GM23338 (cell line): ENCODE measurements around the gene TSPAN33. TPM values are rescaled to one million over a fixed set of nuclear protein-coding genes. Genes with fewer than 3 reads are reported as not detected.

Experiments used
- ATAC-seq: fragments of 200-7000 bp; cut with Tn5 transposase; 3 replicates; pipeline ENCODE4 v1.9.1; 2020
- DNase-seq: peaks from one replicate; pipeline ENCODE4 v3.0.0-alpha.2; 2015; ENCODE audit warnings: low spot score
- H2AFZ ChIP-seq: fragments of 200-600 bp; sonication (generic); 2 replicates; pipeline ENCODE4 v1.8.0; 2016; ENCODE audit warnings: antibody characterized with exemption, mild to moderate bottlenecking, moderate library complexity
- H3F3A ChIP-seq: fragments of 200-600 bp; sonication (generic); replicated peaks from 2 replicates; pipeline ENCODE4 v1.8.0; 2017; ENCODE audit warnings: antibody characterized with exemption, mixed run types, low read depth
- H3K27ac ChIP-seq: fragments of 200-600 bp; sonication (generic); 2 replicates; pipeline ENCODE4 v1.6.1; 2016; ENCODE audit warnings: low read depth
- H3K27me3 ChIP-seq: fragments of 200-600 bp; sonication (generic); 2 replicates; pipeline ENCODE4 v1.8.0; 2016; ENCODE audit warnings: mild to moderate bottlenecking, mixed run types, moderate library complexity; ENCODE audit not compliant: insufficient read depth
- H3K36me3 ChIP-seq: fragments of 200-600 bp; sonication (generic); 2 replicates; pipeline ENCODE4 v1.8.0; 2016; ENCODE audit warnings: mild to moderate bottlenecking; ENCODE audit not compliant: insufficient read depth
- H3K4me1 ChIP-seq: fragments of 200-600 bp; sonication (generic); 2 replicates; pipeline ENCODE4 v1.8.0; 2016; ENCODE audit warnings: mild to moderate bottlenecking, moderate library complexity; ENCODE audit not compliant: insufficient read depth
- H3K4me2 ChIP-seq: fragments of 200-600 bp; sonication (generic); 2 replicates; pipeline ENCODE4 v1.7.1; 2017; ENCODE audit warnings: mixed run types
- H3K4me3 ChIP-seq: fragments of 200-600 bp; sonication (generic); 2 replicates; pipeline ENCODE4 v1.6.1; 2016; ENCODE audit warnings: mixed run types
- H3K79me2 ChIP-seq: fragments of 200-600 bp; sonication (generic); replicated peaks from 2 replicates; pipeline ENCODE4 v1.8.0; 2017; ENCODE audit warnings: mild to moderate bottlenecking; ENCODE audit not compliant: insufficient read depth
- H3K9me2 ChIP-seq: fragments of 200-600 bp; sonication (generic); 2 replicates; pipeline ENCODE4 v1.8.0; 2017; ENCODE audit not compliant: insufficient read depth
- H4K20me1 ChIP-seq: fragments of 200-600 bp; sonication (generic); replicated peaks from 2 replicates; pipeline ENCODE4 v1.8.0; 2017; ENCODE audit warnings: mild to moderate bottlenecking; ENCODE audit not compliant: insufficient read depth
- H3K27ac Mint-ChIP-seq: 2 replicates; pipeline ENCODE4 v1.8.0; 2020; ENCODE audit warnings: inconsistent platforms, mild to moderate bottlenecking, moderate library complexity, mixed read lengths
- H3K27me3 Mint-ChIP-seq: 3 replicates; pipeline ENCODE4 v1.8.0; 2022; ENCODE audit warnings: low read depth, mild to moderate bottlenecking, moderate library complexity, mixed read lengths, inconsistent platforms; ENCODE audit not compliant: insufficient read depth, poor library complexity
- H3K36me3 Mint-ChIP-seq: 3 replicates; pipeline ENCODE4 v1.8.0; 2021; ENCODE audit warnings: low read depth, mild to moderate bottlenecking, inconsistent platforms, moderate library complexity, mixed read lengths
- H3K4me1 Mint-ChIP-seq: 3 replicates; pipeline ENCODE4 v1.8.0; 2020; ENCODE audit warnings: mild to moderate bottlenecking, inconsistent platforms, mixed read lengths
- H3K4me3 Mint-ChIP-seq: 3 replicates; pipeline ENCODE4 v1.8.0; 2021; ENCODE audit warnings: moderate library complexity, mild to moderate bottlenecking, inconsistent platforms, mixed read lengths
- H3K9me3 Mint-ChIP-seq: 3 replicates; pipeline ENCODE4 v1.8.0; 2020; ENCODE audit warnings: moderate library complexity, mild to moderate bottlenecking, inconsistent platforms, mixed read lengths
- CREB1 ChIP-seq: fragments of 250-450 bp; sonication (Bioruptor Pico); IDR thresholded peaks from 2 replicates; pipeline ENCODE4 v1.5.0; 2020; ENCODE audit warnings: low read depth, mild to moderate bottlenecking, moderate library complexity
- CTCF ChIP-seq, 2 experiments: fragments of 200-600 bp in 1 of 2; sonication (generic) in 1 of 2; conservative IDR thresholded peaks; 2 replicates each; pipeline versions ENCODE4 v1.5.1 to v1.6.1; 2016 to 2017; ENCODE audit warnings: antibody characterized with exemption in 2 of 2, low read depth in 2 of 2, mild to moderate bottlenecking in 2 of 2, moderate library complexity in 1 of 2
- ETS1 ChIP-seq: IDR thresholded peaks from 2 replicates; pipeline ENCODE4 v1.6.1; 2016; ENCODE audit warnings: antibody characterized with exemption
- EZH2 ChIP-seq: fragments of 200-600 bp; sonication (generic); IDR thresholded peaks from one replicate; pipeline ENCODE4 v1.8.0; 2017; ENCODE audit warnings: antibody characterized with exemption, mild to moderate bottlenecking, low read depth; ENCODE audit not compliant: unreplicated experiment
- EZH2phosphoT487 ChIP-seq: fragments of 200-600 bp; sonication (generic); IDR thresholded peaks from one replicate; pipeline ENCODE4 v1.8.1; 2018; ENCODE audit warnings: antibody characterized with exemption; ENCODE audit not compliant: unreplicated experiment
- JUNB ChIP-seq: IDR thresholded peaks from one replicate; pipeline ENCODE4 v1.6.1; 2016; ENCODE audit warnings: antibody characterized with exemption; ENCODE audit not compliant: unreplicated experiment
- NANOG ChIP-seq: IDR thresholded peaks from 2 replicates; pipeline ENCODE4 v1.6.1; 2016; ENCODE audit warnings: antibody characterized with exemption, borderline replicate concordance
- POLR2AphosphoS5 ChIP-seq: IDR thresholded peaks from 2 replicates; pipeline ENCODE4 v1.6.1; 2016; ENCODE audit warnings: antibody characterized with exemption, low read depth
- REST ChIP-seq: IDR thresholded peaks from one replicate; pipeline ENCODE4 v1.6.1; 2018; ENCODE audit warnings: antibody characterized with exemption; ENCODE audit not compliant: unreplicated experiment
- STAT1 ChIP-seq: IDR thresholded peaks from one replicate; pipeline ENCODE4 v1.6.1; 2016; ENCODE audit warnings: antibody characterized with exemption; ENCODE audit not compliant: unreplicated experiment
- ZNF114 ChIP-seq: fragments of 250-450 bp; sonication (Bioruptor Pico); IDR thresholded peaks from 2 replicates; pipeline ENCODE4 v1.5.0; 2020; ENCODE audit warnings: mild to moderate bottlenecking, moderate library complexity
- ZNF331 ChIP-seq: fragments of 250-450 bp; sonication (Bioruptor Pico); IDR thresholded peaks from 2 replicates; pipeline ENCODE4 v1.5.0; 2020; ENCODE audit warnings: low read depth, mild to moderate bottlenecking, moderate library complexity
- ZNF462 ChIP-seq: fragments of 250-450 bp; sonication (Bioruptor Pico); IDR thresholded peaks from 2 replicates; pipeline ENCODE4 v1.5.0; 2020; ENCODE audit warnings: mild to moderate bottlenecking, moderate library complexity
- polyA plus RNA-seq: library from polyadenylated mRNA; unstranded; fragments of >200 nt; fragmentation: Nextera tagmentation; extraction: Ambion mirVana; gene quantifications from 2 replicates; pipeline ENCODE4 v1.2.1, GENCODE V29; 2016
- total RNA-seq: library from RNA; depleted of rRNA; stranded (reverse); fragments of >200 nt; shearing (Covaris generic); gene quantifications from 2 replicates; pipeline ENCODE4 v1.2.3, GENCODE V29; 2014

TSPAN33 gene
- total and polyA plus RNA-seq, 2 experiments from 2014 or later, result 17.6 to 51.5 TPM

GRCh38 chr7:129122078-129122750 lies 22.3 kb upstream of the TSPAN33 start:
- H3K4me3 ChIP-seq, result no peak overlapping the region
- Mint-ChIP-seq H3K4me1 (no peaks in the 10 kb centered on the region), H3K9me3 (peaks cover 41% of the 10 kb centered on the region), H3K4me3 (no peak overlapping the region), H3K27ac (no peak overlapping the region), H3K27me3 (peaks cover 6% of the 10 kb centered on the region), H3K36me3 (peaks cover 26% of the 10 kb centered on the region)
- no peaks in the 10 kb centered on the region for H3K4me1 ChIP-seq
- H3K27me3 ChIP-seq, result peaks cover 7% of the 10 kb centered on the region; the same call in 1 of the 2 replicates
- DNase-seq, result no peak
- H3K9me2 ChIP-seq, result peaks cover 4% of the 10 kb centered on the region
- no peak overlapping the region for H3K4me2 ChIP-seq
- H2AFZ ChIP-seq, result no peak overlapping the region
- TF ChIP-seq ZNF462 (CRISPR knock-in tag) (no peak), EZH2phosphoT487 (no peak), POLR2AphosphoS5 (no peak), REST (no peak), NANOG (no peak), JUNB (no peak), STAT1 (no peak), EZH2 (no peak), ZNF331 (CRISPR knock-in tag) (no peak), ETS1 (no peak), CREB1 (CRISPR knock-in tag) (no peak), CTCF (conservative IDR thresholded peaks at IDR 0.05; ENCODE audit: low read depth in 2 of 2) (no peak), ZNF114 (no peak)
- H3K27ac ChIP-seq, result no peak overlapping the region
- no peaks in the 10 kb centered on the region for H3K79me2 ChIP-seq
- H4K20me1 ChIP-seq, result no peaks in the 10 kb centered on the region
- no peak for ATAC-seq
- H3F3A ChIP-seq, result peaks cover 4% of the 10 kb centered on the region; the same call in 1 of the 2 replicates
- H3K36me3 ChIP-seq, result no peaks in the 10 kb centered on the region
